Glutamatergic neuron (in vitro differentiated cells): ENCODE data around the gene BAIAP2. TPM values are rescaled to one million over a fixed set of nuclear protein-coding genes. Genes with fewer than 3 reads are reported as not detected.
"Not testable (repeated sequence)": the region's sequence is repeated elsewhere in the genome, so short reads cannot be mapped to it uniquely, and the experiment has no call there.

Source experiments
- DNase-seq: peaks from one replicate; pipeline ENCODE4 v3.0.0; 2022
- H3K27ac Mint-ChIP-seq: one replicate; pipeline ENCODE4 v1.8.0; 2020; ENCODE audit warnings: mild to moderate bottlenecking, mixed read lengths, inconsistent platforms; ENCODE audit not compliant: unreplicated experiment
- H3K27me3 Mint-ChIP-seq: one replicate; pipeline ENCODE4 v1.8.0; 2020; ENCODE audit warnings: mild to moderate bottlenecking, moderate library complexity, mixed read lengths, inconsistent platforms; ENCODE audit not compliant: unreplicated experiment
- H3K36me3 Mint-ChIP-seq: one replicate; pipeline ENCODE4 v1.8.0; 2020; ENCODE audit warnings: mild to moderate bottlenecking, mixed read lengths, inconsistent platforms; ENCODE audit not compliant: unreplicated experiment
- H3K4me1 Mint-ChIP-seq: one replicate; pipeline ENCODE4 v1.8.0; 2020; ENCODE audit warnings: mild to moderate bottlenecking, low read depth, mixed read lengths, inconsistent platforms; ENCODE audit not compliant: unreplicated experiment
- H3K4me3 Mint-ChIP-seq: one replicate; pipeline ENCODE4 v1.8.0; 2020; ENCODE audit warnings: mild to moderate bottlenecking, mixed read lengths, inconsistent platforms; ENCODE audit not compliant: unreplicated experiment
- H3K9me3 Mint-ChIP-seq: one replicate; pipeline ENCODE4 v1.8.0; 2020; ENCODE audit warnings: mild to moderate bottlenecking, moderate library complexity, mixed read lengths, inconsistent platforms; ENCODE audit not compliant: unreplicated experiment
- CTCF ChIP-seq: fragments of 200-600 bp; sonication (generic); IDR thresholded peaks from one replicate; pipeline ENCODE4 v1.5.0; 2021; ENCODE audit not compliant: partially characterized antibody, unreplicated experiment
- total RNA-seq: library from RNA; stranded (reverse); fragmentation: NEBNext Ultra II Directional; extraction: Animal tissue kit (Norgen Biotek cat#: 25700); gene quantifications from one replicate; pipeline ENCODE4 v1.2.1, GENCODE V29; 2021; ENCODE audit not compliant: unreplicated experiment

BAIAP2 gene
- total RNA-seq, 1 donor from 2014 or later, result 252 TPM

GRCh38 chr17:81140695-81141094 lies 105.7 kb downstream of the BAIAP2 start:
- H3K9me3 Mint-ChIP-seq, result peaks cover 17% of the 10 kb centered on the region
- no peak overlapping the region for H3K4me3 Mint-ChIP-seq
- no peak for DNase-seq
- H3K27me3 Mint-ChIP-seq, result peaks cover 17% of the 10 kb centered on the region
- no peaks in the 10 kb centered on the region for H3K36me3 Mint-ChIP-seq
- no peak for TF ChIP-seq CTCF
- no peak overlapping the region for H3K27ac Mint-ChIP-seq
- peaks cover 8% of the 10 kb centered on the region for H3K4me1 Mint-ChIP-seq

- no peak overlapping the region for H3K4me3 Mint-ChIP-seq
- H3K27ac Mint-ChIP-seq, result no peak overlapping the region
- H3K9me3 Mint-ChIP-seq, result peaks cover 18% of the 10 kb centered on the region
- H3K4me1 Mint-ChIP-seq, result peaks cover 7% of the 10 kb centered on the region
- peaks cover 17% of the 10 kb centered on the region for H3K27me3 Mint-ChIP-seq
- peak; percentile 71 for TF ChIP-seq CTCF
- DNase-seq, result peak; percentile 88
- no peaks in the 10 kb centered on the region for H3K36me3 Mint-ChIP-seq
These were observed 107.6 kb downstream of the BAIAP2 start for GRCh38 chr17:81142301-81143199.

DNA sequence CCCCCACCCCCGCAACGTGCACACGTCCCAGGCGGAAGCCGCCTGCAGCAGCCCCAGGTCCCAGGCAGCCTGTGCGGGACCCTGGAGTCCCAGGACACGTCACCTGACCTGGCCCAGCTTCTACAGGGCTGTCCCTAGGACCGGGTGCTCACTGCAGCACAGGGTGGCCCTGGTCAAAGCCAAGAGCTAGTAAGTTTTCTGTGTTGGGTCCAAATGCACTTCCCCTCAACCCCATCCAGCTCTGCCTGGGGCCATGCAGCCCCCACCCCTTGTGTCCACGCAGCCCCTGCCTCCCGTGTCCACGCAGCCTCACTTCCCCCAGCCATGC lies 108.2 kb downstream of the BAIAP2 start:
- Mint-ChIP-seq H3K4me1 (peaks cover 6% of the 10 kb centered on the region), H3K36me3 (no peaks in the 10 kb centered on the region), H3K27me3 (peaks cover 14% of the 10 kb centered on the region), H3K4me3 (no peak overlapping the region), H3K9me3 (peaks cover 16% of the 10 kb centered on the region), H3K27ac (no peak overlapping the region)
- no peak for TF ChIP-seq CTCF
- DNase-seq, result no peak

- no peak for TF ChIP-seq CTCF
- Mint-ChIP-seq H3K4me1 (peaks cover 4% of the 10 kb centered on the region), H3K36me3 (no peaks in the 10 kb centered on the region), H3K4me3 (no peak overlapping the region), H3K9me3 (peaks cover 11% of the 10 kb centered on the region), H3K27ac (no peak overlapping the region), H3K27me3 (peaks cover 6% of the 10 kb centered on the region)
- DNase-seq, result no peak
These were observed 108.9 kb downstream of the BAIAP2 start for GRCh38 chr17:81143717-81144422.

- H3K27me3 Mint-ChIP-seq, result peaks cover 5% of the 10 kb centered on the region
- no peak for TF ChIP-seq CTCF
- no peak overlapping the region for H3K27ac Mint-ChIP-seq
- no peak overlapping the region for H3K4me3 Mint-ChIP-seq
- H3K9me3 Mint-ChIP-seq, result peaks cover 7% of the 10 kb centered on the region
- DNase-seq, result no peak
- H3K36me3 Mint-ChIP-seq, result no peaks in the 10 kb centered on the region
- peaks cover 4% of the 10 kb centered on the region for H3K4me1 Mint-ChIP-seq
These were observed 109.5 kb downstream of the BAIAP2 start for GRCh38 chr17:81144423-81144781.

- not testable (repeated sequence) for H3K27me3 Mint-ChIP-seq, H3K9me3 Mint-ChIP-seq, DNase-seq, H3K4me3 Mint-ChIP-seq, H3K36me3 Mint-ChIP-seq, H3K27ac Mint-ChIP-seq, H3K4me1 Mint-ChIP-seq
These were observed 111.3 kb downstream of the BAIAP2 start for GRCh38 chr17:81146208-81146607.
